Lower leg skin (tissue), 4 donors: Measurements from ENCODE around the gene APBA1. TPM values are rescaled to one million over a fixed set of nuclear protein-coding genes. Genes with fewer than 3 reads are reported as not detected.

ENCODE experiments used
- DNase-seq, 2 donors: peaks; one replicate each; pipeline ENCODE4 v3.0.0-alpha.2; 2019; ENCODE audit warnings: low spot score in 2 of 2
- H3K4me3 ChIP-seq: fragments of 200-600 bp; sonication (generic); 2 replicates; pipeline ENCODE4 v1.5.1; 2017; ENCODE audit warnings: mild to moderate bottlenecking, low read depth; ENCODE audit not compliant: poor library complexity, severe bottlenecking
- CTCF ChIP-seq, 3 donors: fragments of 450-650 bp; IDR thresholded peaks; one replicate each; pipeline ENCODE4 v1.5.1; 2016; ENCODE audit warnings: antibody characterized with exemption in 3 of 3, mild to moderate bottlenecking in 3 of 3, moderate library complexity in 2 of 3
- POLR2A ChIP-seq, 2 donors: fragments of 450-650 bp; IDR thresholded peaks; one replicate each; pipeline ENCODE4 v1.6.1; 2016 to 2017; ENCODE audit warnings: antibody characterized with exemption in 2 of 2, mild to moderate bottlenecking in 1 of 2, moderate library complexity in 1 of 2
- WGBS, 2 donors: methylation state at CpG; one replicate each; pipeline ENCODE4 v1.1.5; 2018; 5-methylcytosine and 5-hydroxymethylcytosine counted together
- intact Hi-C: fragments of 100-400 bp; cut with DNase I; formaldehyde crosslinking; loops from one replicate; pipeline ENCODE4 v1.15.0; 2023; ENCODE audit warnings: low total_unique reads
- total RNA-seq, 4 donors: library from RNA; depleted of rRNA; stranded (reverse); fragments of >200 nt; gene quantifications; one replicate each; pipeline ENCODE4 v1.1.0, GENCODE V29; 2016

Gene APBA1
- total RNA-seq, 4 donors from 2014 or later = 4.9 to 12.7 (median 8.7) TPM

GRCh38 chr9:69671311-69671878 is 776 bp downstream of the APBA1 start:
- WGBS, 2 donors = 26 to 34% methylated on average over 15 of the region's 15 CpGs
- DNase-seq = peak; percentile 43 to 89
- TF ChIP-seq CTCF (IDR thresholded peaks at IDR 0.05) (no peak), POLR2A (IDR thresholded peaks at IDR 0.05) (no peak)
- H3K4me3 ChIP-seq = peak overlapping the region; percentile 74
- intact Hi-C loops = loop anchor here (10.0 kb wide), 1 partner anchor 83 kb away; no protein-coding TSS in a partner anchor

GRCh38 chr9:69667306-69667705 is 4.9 kb downstream of the APBA1 start:
- no peak for TF ChIP-seq CTCF (IDR thresholded peaks at IDR 0.05)
- no peak for TF ChIP-seq POLR2A (IDR thresholded peaks at IDR 0.05)
- no peak for DNase-seq
- H3K4me3 ChIP-seq = no peak overlapping the region
- WGBS, 2 donors = 96 to 98% methylated on average over 1 of the region's 1 CpG
- intact Hi-C loops = loop anchor here (10.0 kb wide), 1 partner anchor 377 kb away; the partner anchor contains the start of gene MAMDC2

GRCh38 chr9:69660304-69660703 is 11.9 kb downstream of the APBA1 start:
- no peak for DNase-seq
- 80 to 92% methylated on average over 2 of the region's 2 CpGs for WGBS, 2 donors
- H3K4me3 ChIP-seq = no peak overlapping the region
- intact Hi-C loops = loop anchor here (10.0 kb wide), 1 partner anchor 384 kb away; the partner anchor contains the start of gene MAMDC2
- TF ChIP-seq CTCF (IDR thresholded peaks at IDR 0.05) = no peak
- TF ChIP-seq POLR2A (IDR thresholded peaks at IDR 0.05) = no peak

- WGBS, 2 donors = 72 to 83% methylated on average over 3 of the region's 3 CpGs
- intact Hi-C loops = no loop called here
- TF ChIP-seq POLR2A (IDR thresholded peaks at IDR 0.05) (no peak), CTCF (IDR thresholded peaks at IDR 0.05) (no peak)
- H3K4me3 ChIP-seq = no peak overlapping the region
- no peak for DNase-seq
Measured at GRCh38 chr9:69658987-69659675, 13.0 kb downstream of the APBA1 start.

- no peak for TF ChIP-seq CTCF (IDR thresholded peaks at IDR 0.05)
- no peak for TF ChIP-seq POLR2A (IDR thresholded peaks at IDR 0.05)
- no peak for DNase-seq
- no peak overlapping the region for H3K4me3 ChIP-seq
- intact Hi-C loops = no loop called here
Measured at GRCh38 chr9:69657269-69657668, 14.9 kb downstream of the APBA1 start.
